GM10847 (cell line): ENCODE results near the gene CNP.

Experiments
- POLR2A ChIP-seq: IDR thresholded peaks from 2 replicates; pipeline ENCODE4 v1.6.1; 2011; ENCODE audit not compliant: insufficient read length; ENCODE audit errors: extremely low read depth

The CNP gene

GRCh38 chr17:41975099-41976083, 8.8 kb downstream of the CNP start:
- TF ChIP-seq POLR2A, result no peak

GRCh38 chr17:41976142-41976768, 9.7 kb downstream of the CNP start:
- no peak for TF ChIP-seq POLR2A

- TF ChIP-seq POLR2A, result no peak
Measured at GRCh38 chr17:41977991-41978390, 11.4 kb downstream of the CNP start.

GRCh38 chr17:41982026-41982760, 15.6 kb downstream of the CNP start:
- TF ChIP-seq POLR2A, result no peak

- no peak for TF ChIP-seq POLR2A
Measured at GRCh38 chr17:41984454-41984853, 17.9 kb downstream of the CNP start.

GRCh38 chr17:41985919-41986318, 19.3 kb downstream of the CNP start:
- no peak for TF ChIP-seq POLR2A

- TF ChIP-seq POLR2A, result no peak
Measured at GRCh38 chr17:41986634-41987033, 20.0 kb downstream of the CNP start.

GRCh38 chr17:41987642-41988041, 21.0 kb downstream of the CNP start:
- no peak for TF ChIP-seq POLR2A

- no peak for TF ChIP-seq POLR2A
Measured at GRCh38 chr17:41988418-41988817, 21.8 kb downstream of the CNP start.

GRCh38 chr17:41989702-41990419, 23.3 kb downstream of the CNP start:
- TF ChIP-seq POLR2A, result no peak

- no peak for TF ChIP-seq POLR2A
Measured at GRCh38 chr17:41992576-41992975, 26.0 kb downstream of the CNP start.

GRCh38 chr17:41996855-41997164, 30.2 kb downstream of the CNP start:
- TF ChIP-seq POLR2A, result no peak

GRCh38 chr17:41998497-41998896, 31.9 kb downstream of the CNP start:
- no peak for TF ChIP-seq POLR2A

GRCh38 chr17:42000413-42001133, 34.0 kb downstream of the CNP start:
- TF ChIP-seq POLR2A, result no peak

- TF ChIP-seq POLR2A, result no peak
Measured at GRCh38 chr17:42001729-42002128, 35.1 kb downstream of the CNP start.
